ENCODE data around the gene RNASE1.

DNA sequence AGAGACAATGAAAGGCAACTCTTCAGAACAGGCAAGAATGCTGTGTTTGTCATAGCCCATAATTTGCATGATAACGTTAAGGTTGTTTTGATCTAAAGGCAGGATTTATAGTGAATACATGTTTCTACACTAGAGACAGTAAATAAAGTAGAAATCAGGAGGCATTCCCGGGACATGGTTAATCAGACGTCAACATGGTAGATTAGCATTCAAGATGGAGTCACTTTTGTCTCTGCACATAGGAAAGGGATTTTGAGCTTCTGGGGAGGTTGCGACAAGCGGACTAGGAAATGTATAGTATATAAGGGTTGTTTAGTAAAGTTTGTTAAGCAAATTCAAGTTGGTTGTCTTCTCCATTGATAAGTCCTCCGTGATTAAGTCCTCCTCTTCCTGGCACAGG, 2.8 kb upstream of the RNASE1 start:
- TF ChIP-seq EZH2phosphoT487 (conservative IDR thresholded peaks at IDR 0.05; ENCODE audit: low read length) (no peak), CTCF (IDR thresholded peaks at IDR 0.05; ENCODE audit: insufficient read depth, low read length, poor library complexity, severe bottlenecking) (no peak)
